ENCODE data around the gene DMAC2L. TPM values are rescaled to one million over a fixed set of nuclear protein-coding genes. Genes with fewer than 3 reads are reported as not detected.
A peak's percentile ranks its signal among the peaks of the same experiment; 100 is the strongest.

Gene DMAC2L
- total and polyA plus RNA-seq, 2 experiments from 2014 or later, result 7.8 to 12.3 TPM

GRCh38 chr14:50299585-50299984, 12.5 kb upstream of the DMAC2L start:
- TF ChIP-seq EZH2 (IDR thresholded peaks at IDR 0.05; ENCODE audit: insufficient read depth, poor library complexity, severe bottlenecking) (no peak), EZH2phosphoT487 (IDR thresholded peaks at IDR 0.05; ENCODE audit: insufficient read depth, low read depth) (no peak)
- in situ Hi-C loops (cut with MboI), result no loop called here
- Histone ChIP-seq H3K9me3 (ENCODE audit: low read depth) (no peaks in the 10 kb centered on the region), H3K4me3 (no peak overlapping the region), H3K27me3 (replicated peaks; ENCODE audit: insufficient read depth) (no peaks in the 10 kb centered on the region), H3K36me3 (ENCODE audit: low read depth) (no peaks in the 10 kb centered on the region), H3K4me2 (ENCODE audit: unreplicated experiment) (no peak overlapping the region), H3K79me2 (ENCODE audit: insufficient read depth) (no peaks in the 10 kb centered on the region), H3K9ac (no peak overlapping the region), H3K27ac (no peak overlapping the region), H3F3A (ENCODE audit: insufficient read depth) (no peaks in the 10 kb centered on the region), H3K4me1 (ENCODE audit: insufficient read depth) (no peaks in the 10 kb centered on the region), H4K20me1 (ENCODE audit: insufficient read depth) (no peaks in the 10 kb centered on the region), H2AFZ (no peak overlapping the region), H3K9me2 (ENCODE audit: insufficient read depth) (no peaks in the 10 kb centered on the region)
- no peak for DNase-seq
- WGBS, 2 experiments (ENCODE audit: low coverage in 1 of 2, low lambda C conversion rate in 2 of 2, missing lambda C conversion rate in 2 of 2), result 91 to 94% methylated on average over 2 of the region's 2 CpGs

GRCh38 chr14:50301914-50302313, 10.2 kb upstream of the DMAC2L start:
- Histone ChIP-seq H3K9me2 (ENCODE audit: insufficient read depth) (no peaks in the 10 kb centered on the region), H4K20me1 (ENCODE audit: insufficient read depth) (no peaks in the 10 kb centered on the region), H3K79me2 (ENCODE audit: insufficient read depth) (no peaks in the 10 kb centered on the region), H3K4me2 (ENCODE audit: unreplicated experiment) (no peak overlapping the region), H3K9ac (no peak overlapping the region), H3K27me3 (replicated peaks; ENCODE audit: insufficient read depth) (no peaks in the 10 kb centered on the region), H2AFZ (no peak overlapping the region), H3K27ac (no peak overlapping the region), H3K9me3 (ENCODE audit: low read depth) (no peaks in the 10 kb centered on the region), H3F3A (ENCODE audit: insufficient read depth) (no peaks in the 10 kb centered on the region), H3K4me1 (ENCODE audit: insufficient read depth) (no peaks in the 10 kb centered on the region), H3K36me3 (ENCODE audit: low read depth) (no peaks in the 10 kb centered on the region), H3K4me3 (no peak overlapping the region)
- DNase-seq, result no peak
- in situ Hi-C loops (cut with MboI), result no loop called here
- TF ChIP-seq EZH2phosphoT487 (IDR thresholded peaks at IDR 0.05; ENCODE audit: insufficient read depth, low read depth), result no peak
- no peak for TF ChIP-seq EZH2 (IDR thresholded peaks at IDR 0.05; ENCODE audit: insufficient read depth, poor library complexity, severe bottlenecking)

- DNase-seq, result peak; percentile 66
- H3K36me3 ChIP-seq (ENCODE audit: low read depth), result no peaks in the 10 kb centered on the region
- no peaks in the 10 kb centered on the region for H3K27me3 ChIP-seq (replicated peaks; ENCODE audit: insufficient read depth)
- H3F3A ChIP-seq (ENCODE audit: insufficient read depth), result no peaks in the 10 kb centered on the region
- H3K4me3 ChIP-seq, result no peak overlapping the region
- no peak overlapping the region for H2AFZ ChIP-seq
- in situ Hi-C loops (cut with MboI), result no loop called here
- no peak overlapping the region for H3K27ac ChIP-seq
- no peak overlapping the region for H3K4me2 ChIP-seq (ENCODE audit: unreplicated experiment)
- 55 to 61% methylated on average over 6 to 8 of the region's 8 CpGs for WGBS, 2 experiments (ENCODE audit: low coverage in 1 of 2, low lambda C conversion rate in 2 of 2, missing lambda C conversion rate in 2 of 2)
- H3K4me1 ChIP-seq (ENCODE audit: insufficient read depth), result no peaks in the 10 kb centered on the region
- H3K9me3 ChIP-seq (ENCODE audit: low read depth), result no peaks in the 10 kb centered on the region
- no peak overlapping the region for H3K9ac ChIP-seq
- H3K79me2 ChIP-seq (ENCODE audit: insufficient read depth), result no peaks in the 10 kb centered on the region
- no peaks in the 10 kb centered on the region for H4K20me1 ChIP-seq (ENCODE audit: insufficient read depth)
- no peak for TF ChIP-seq EZH2 (IDR thresholded peaks at IDR 0.05; ENCODE audit: insufficient read depth, poor library complexity, severe bottlenecking)
- no peak for TF ChIP-seq EZH2phosphoT487 (IDR thresholded peaks at IDR 0.05; ENCODE audit: insufficient read depth, low read depth)
- no peaks in the 10 kb centered on the region for H3K9me2 ChIP-seq (ENCODE audit: insufficient read depth)
Observed at GRCh38 chr14:50303744-50304471, 8.2 kb upstream of the DMAC2L start.

GRCh38 chr14:50308363-50308915, 3.7 kb upstream of the DMAC2L start:
- Histone ChIP-seq H3K9me2 (ENCODE audit: insufficient read depth) (no peaks in the 10 kb centered on the region), H3K4me2 (ENCODE audit: unreplicated experiment) (no peak overlapping the region), H3K9ac (no peak overlapping the region), H2AFZ (no peak overlapping the region), H3K4me1 (ENCODE audit: insufficient read depth) (peaks cover 11% of the 10 kb centered on the region), H3K79me2 (ENCODE audit: insufficient read depth) (peaks cover 6% of the 10 kb centered on the region; the same call in 1 of the 2 replicates), H3K4me3 (no peak overlapping the region), H4K20me1 (ENCODE audit: insufficient read depth) (no peaks in the 10 kb centered on the region), H3K27me3 (replicated peaks; ENCODE audit: insufficient read depth) (no peaks in the 10 kb centered on the region), H3K36me3 (ENCODE audit: low read depth) (no peaks in the 10 kb centered on the region), H3F3A (ENCODE audit: insufficient read depth) (no peaks in the 10 kb centered on the region), H3K27ac (no peak overlapping the region), H3K9me3 (ENCODE audit: low read depth) (no peaks in the 10 kb centered on the region)
- in situ Hi-C loops (cut with MboI), result no loop called here
- DNase-seq, result no peak
- TF ChIP-seq EZH2 (IDR thresholded peaks at IDR 0.05; ENCODE audit: insufficient read depth, poor library complexity, severe bottlenecking), result no peak
- WGBS, 2 experiments (ENCODE audit: low coverage in 1 of 2, low lambda C conversion rate in 2 of 2, missing lambda C conversion rate in 2 of 2), result 90 to 94% methylated on average over 4 of the region's 4 CpGs
